HEK293 (cell line): ENCODE data around the gene ARPC1B.

Experiments used
- TF ChIP-seq, protein P1 (sequence below): fragments of 450-650 bp; formaldehyde crosslinking; IDR thresholded peaks from 2 replicates; pipeline ENCODE4 v1.5.1; 2016; ENCODE audit warnings: missing biosample characterization, missing genetic modification characterization
- TF ChIP-seq, protein P2 (sequence below): sonication (generic); formaldehyde crosslinking; IDR thresholded peaks from 2 replicates; pipeline ENCODE4 v1.8.1; 2022; ENCODE audit warnings: mild to moderate bottlenecking, moderate library complexity, missing genetic modification reagents

DNA sequence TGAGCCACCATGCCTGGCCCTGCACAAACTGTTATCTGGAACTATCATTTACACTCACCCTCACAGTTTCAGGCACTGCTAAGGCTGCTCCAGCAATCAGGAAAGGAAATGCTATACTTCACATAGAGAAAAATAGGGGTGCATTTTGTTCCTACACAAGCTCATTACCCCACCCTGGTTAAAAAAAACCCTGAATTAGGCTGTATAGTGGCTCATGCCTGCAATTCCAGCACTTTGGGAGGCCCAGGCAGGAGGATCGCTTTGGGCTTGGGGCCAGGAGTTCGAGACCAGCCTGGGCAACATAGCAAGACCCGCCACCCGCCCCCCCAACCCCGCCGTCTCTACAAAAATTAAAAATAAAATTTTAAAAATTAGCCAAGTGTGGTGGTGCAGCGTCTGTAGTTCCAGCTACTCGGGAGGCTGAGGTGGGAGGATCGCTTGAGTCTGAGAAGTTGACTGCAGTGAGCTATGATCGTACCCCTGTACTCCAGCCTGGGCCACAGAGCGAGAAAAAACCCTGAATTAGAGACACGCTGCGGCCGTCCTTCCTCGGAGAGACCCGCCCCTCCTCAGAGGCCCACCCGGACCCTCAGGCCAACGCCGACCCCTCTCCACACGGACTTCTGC is 63.5 kb downstream of the ARPC1B start:
- TF ChIP-seq, protein P1, sequence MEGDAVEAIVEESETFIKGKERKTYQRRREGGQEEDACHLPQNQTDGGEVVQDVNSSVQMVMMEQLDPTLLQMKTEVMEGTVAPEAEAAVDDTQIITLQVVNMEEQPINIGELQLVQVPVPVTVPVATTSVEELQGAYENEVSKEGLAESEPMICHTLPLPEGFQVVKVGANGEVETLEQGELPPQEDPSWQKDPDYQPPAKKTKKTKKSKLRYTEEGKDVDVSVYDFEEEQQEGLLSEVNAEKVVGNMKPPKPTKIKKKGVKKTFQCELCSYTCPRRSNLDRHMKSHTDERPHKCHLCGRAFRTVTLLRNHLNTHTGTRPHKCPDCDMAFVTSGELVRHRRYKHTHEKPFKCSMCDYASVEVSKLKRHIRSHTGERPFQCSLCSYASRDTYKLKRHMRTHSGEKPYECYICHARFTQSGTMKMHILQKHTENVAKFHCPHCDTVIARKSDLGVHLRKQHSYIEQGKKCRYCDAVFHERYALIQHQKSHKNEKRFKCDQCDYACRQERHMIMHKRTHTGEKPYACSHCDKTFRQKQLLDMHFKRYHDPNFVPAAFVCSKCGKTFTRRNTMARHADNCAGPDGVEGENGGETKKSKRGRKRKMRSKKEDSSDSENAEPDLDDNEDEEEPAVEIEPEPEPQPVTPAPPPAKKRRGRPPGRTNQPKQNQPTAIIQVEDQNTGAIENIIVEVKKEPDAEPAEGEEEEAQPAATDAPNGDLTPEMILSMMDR (tag by site-specific recombination): no peak
- TF ChIP-seq, protein P2, sequence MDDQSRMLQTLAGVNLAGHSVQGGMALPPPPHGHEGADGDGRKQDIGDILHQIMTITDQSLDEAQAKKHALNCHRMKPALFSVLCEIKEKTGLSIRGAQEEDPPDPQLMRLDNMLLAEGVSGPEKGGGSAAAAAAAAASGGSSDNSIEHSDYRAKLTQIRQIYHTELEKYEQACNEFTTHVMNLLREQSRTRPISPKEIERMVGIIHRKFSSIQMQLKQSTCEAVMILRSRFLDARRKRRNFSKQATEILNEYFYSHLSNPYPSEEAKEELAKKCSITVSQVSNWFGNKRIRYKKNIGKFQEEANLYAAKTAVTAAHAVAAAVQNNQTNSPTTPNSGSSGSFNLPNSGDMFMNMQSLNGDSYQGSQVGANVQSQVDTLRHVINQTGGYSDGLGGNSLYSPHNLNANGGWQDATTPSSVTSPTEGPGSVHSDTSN: no peak
